NCI-H345 (cell line): ENCODE data around the gene RFX2.
A peak's percentile ranks its signal among the peaks of the same experiment; 100 is the strongest.
"Not testable (repeated sequence)": the region's sequence is repeated elsewhere in the genome, so short reads cannot be mapped to it uniquely, and the experiment has no call there.

Source experiments
- DNase-seq: peaks from one replicate; lab custom pipeline; 2025; lab: John Stamatoyannopoulos, UW

The RFX2 gene

GRCh38 chr19:6110360-6110977, at the start of gene RFX2:
TSS of gene RFX2 (minus strand) at chr19:6110500. CDS start at chr19:6047496, 63,004 bp downstream.
- DNase-seq = peak; percentile 100

- no peak for DNase-seq
Measured at GRCh38 chr19:6156033-6156432, 45.7 kb upstream of the RFX2 start.

GRCh38 chr19:6150289-6150688, 40.0 kb upstream of the RFX2 start:
- DNase-seq = no peak

GRCh38 chr19:6141217-6141616, 30.9 kb upstream of the RFX2 start:
- DNase-seq = no peak

GRCh38 chr19:6138511-6138910, 28.2 kb upstream of the RFX2 start:
- no peak for DNase-seq

GRCh38 chr19:6138066-6138465, 27.8 kb upstream of the RFX2 start:
- DNase-seq = no peak

GRCh38 chr19:6133231-6133630, 22.9 kb upstream of the RFX2 start:
- no peak for DNase-seq

GRCh38 chr19:6132482-6132881, 22.2 kb upstream of the RFX2 start:
- DNase-seq = no peak

GRCh38 chr19:6127716-6128335, 17.5 kb upstream of the RFX2 start:
- no peak for DNase-seq

GRCh38 chr19:6126335-6126974, 16.2 kb upstream of the RFX2 start:
- peak; percentile 59 for DNase-seq

GRCh38 chr19:6125571-6125989, 15.3 kb upstream of the RFX2 start:
- peak; percentile 73 for DNase-seq

GRCh38 chr19:6119031-6119430, 8.7 kb upstream of the RFX2 start:
- DNase-seq = no peak

GRCh38 chr19:6118043-6118442, 7.7 kb upstream of the RFX2 start:
- no peak for DNase-seq

- DNase-seq = no peak
Measured at GRCh38 chr19:6117534-6117933, 7.2 kb upstream of the RFX2 start.

- DNase-seq = no peak
Measured at GRCh38 chr19:6116749-6117430, 6.6 kb upstream of the RFX2 start.

GRCh38 chr19:6115992-6116391, 5.7 kb upstream of the RFX2 start:
- no peak for DNase-seq

GRCh38 chr19:6113616-6114188, 3.4 kb upstream of the RFX2 start:
- no peak for DNase-seq

GRCh38 chr19:6109947-6110346, 353 bp downstream of the RFX2 start:
- no peak for DNase-seq

GRCh38 chr19:6108721-6109633, 1.3 kb downstream of the RFX2 start:
- peak; percentile 43 for DNase-seq

- DNase-seq = not testable (repeated sequence)
Measured at GRCh38 chr19:6106643-6107294, 3.5 kb downstream of the RFX2 start.

- DNase-seq = no peak
Measured at GRCh38 chr19:6105444-6105843, 4.9 kb downstream of the RFX2 start.
